ENCODE data around the gene GPR3. TPM values are rescaled to one million over a fixed set of nuclear protein-coding genes. Genes with fewer than 3 reads are reported as not detected.
"Not testable (repeated sequence)": the region's sequence is repeated elsewhere in the genome, so short reads cannot be mapped to it uniquely, and the experiment has no call there.

The GPR3 gene
- total RNA-seq, 2 experiments from 2014 or later = 0.44 to 0.49 TPM

- no peaks in the 10 kb centered on the region for H3K9me3 Mint-ChIP-seq (ENCODE audit: low read depth)
- DNase-seq = no peak
- H3K27me3 Mint-ChIP-seq = no peaks in the 10 kb centered on the region
- H3K4me1 Mint-ChIP-seq = peaks cover 4% of the 10 kb centered on the region
- no peak within 1 kb of the TSS for H3K4me3 Mint-ChIP-seq
- CTCF ChIA-PET = interaction anchor here (0.6 to 1.2 kb wide), 3 partner anchors 13 to 78 kb away, joined by 3 to 4 read pairs (median 4); no protein-coding TSS in a partner anchor
- no peaks in the 10 kb centered on the region for H3K36me3 Mint-ChIP-seq
- no peak for ATAC-seq
- no peak within 1 kb of the TSS for H3K27ac Mint-ChIP-seq
Measured at GRCh38 chr1:27374362-27375086, 17.9 kb upstream of the GPR3 start, which contains the start of gene FCN3. TSS of gene FCN3 (minus strand) at chr1:27374824. CDS start at chr1:27374818, 6 bp downstream.

- Mint-ChIP-seq H3K27ac (no peak overlapping the region), H3K36me3 (no peaks in the 10 kb centered on the region), H3K27me3 (peaks cover 4% of the 10 kb centered on the region), H3K4me3 (no peak overlapping the region), H3K4me1 (no peaks in the 10 kb centered on the region), H3K9me3 (ENCODE audit: low read depth) (no peaks in the 10 kb centered on the region)
- no peak for ATAC-seq
- CTCF ChIA-PET = interaction anchor here (0.8 to 1.7 kb wide), 3 partner anchors 12 to 20 kb away, joined by 3 to 4 read pairs (median 4); partner anchors contain the start of gene MAP3K6
- DNase-seq = no peak
Measured at GRCh38 chr1:27377760-27378495, 14.5 kb upstream of the GPR3 start.

- Mint-ChIP-seq H3K4me3 (no peak overlapping the region), H3K27me3 (peaks cover 4% of the 10 kb centered on the region), H3K27ac (no peak overlapping the region), H3K4me1 (no peaks in the 10 kb centered on the region), H3K9me3 (ENCODE audit: low read depth) (no peaks in the 10 kb centered on the region), H3K36me3 (no peaks in the 10 kb centered on the region)
- no peak for DNase-seq
- ATAC-seq = no peak
- CTCF ChIA-PET = interaction anchor here (0.5 to 1.1 kb wide), 2 partner anchors 83 to 369 kb away, joined by 3 to 4 read pairs; no protein-coding TSS in a partner anchor
Measured at GRCh38 chr1:27379564-27380122, 12.8 kb upstream of the GPR3 start.

- H3K9me3 Mint-ChIP-seq (ENCODE audit: low read depth) = no peaks in the 10 kb centered on the region
- ATAC-seq = no peak
- no peak overlapping the region for H3K4me3 Mint-ChIP-seq
Measured at GRCh38 chr1:27380224-27380623, 12.2 kb upstream of the GPR3 start.

GRCh38 chr1:27380766-27381733 is 11.4 kb upstream of the GPR3 start:
- no peak overlapping the region for H3K27ac Mint-ChIP-seq
- H3K9me3 Mint-ChIP-seq (ENCODE audit: low read depth) = no peaks in the 10 kb centered on the region
- peaks cover 4% of the 10 kb centered on the region for H3K27me3 Mint-ChIP-seq
- CTCF ChIA-PET = interaction anchor here (0.8 to 11.7 kb wide), 7 partner anchors 14 to 335 kb away, joined by 3 to 260 read pairs (median 4); partner anchors contain the start of gene MAP3K6
- H3K36me3 Mint-ChIP-seq = no peaks in the 10 kb centered on the region
- DNase-seq (no peak), ATAC-seq (no peak)
- no peaks in the 10 kb centered on the region for H3K4me1 Mint-ChIP-seq
- H3K4me3 Mint-ChIP-seq = no peak overlapping the region

More at GRCh38 chr1:27380224-27380623, 12.2 kb upstream of the GPR3 start:
- Mint-ChIP-seq H3K27me3 (peaks cover 4% of the 10 kb centered on the region), H3K4me1 (no peaks in the 10 kb centered on the region), H3K27ac (no peak overlapping the region), H3K36me3 (no peaks in the 10 kb centered on the region)
- CTCF ChIA-PET = interaction anchor here (0.8 to 1.1 kb wide), 2 partner anchors 23 to 84 kb away, joined by 3 read pairs; no protein-coding TSS in a partner anchor
- DNase-seq = no peak

GRCh38 chr1:27381969-27382762 is 10.3 kb upstream of the GPR3 start:
- Mint-ChIP-seq H3K4me1 (no peaks in the 10 kb centered on the region), H3K4me3 (no peak overlapping the region), H3K9me3 (ENCODE audit: low read depth) (no peaks in the 10 kb centered on the region), H3K27me3 (peaks cover 8% of the 10 kb centered on the region), H3K36me3 (no peaks in the 10 kb centered on the region), H3K27ac (no peak overlapping the region)
- DNase-seq (no peak), ATAC-seq (no peak)
- CTCF ChIA-PET = interaction anchor here (0.9 to 11.7 kb wide), 8 partner anchors 11 to 336 kb away, joined by 3 to 260 read pairs (median 4); partner anchors contain the start of gene MAP3K6

- H3K36me3 Mint-ChIP-seq = no peaks in the 10 kb centered on the region
- H3K27ac Mint-ChIP-seq = no peak within 1 kb of the TSS
- no peak within 1 kb of the TSS for H3K4me3 Mint-ChIP-seq
Measured at GRCh38 chr1:27383039-27383605, 9.3 kb upstream of the GPR3 start, which contains the start of gene CD164L2. TSS of gene CD164L2 (minus strand) at chr1:27383333. CDS start at chr1:27383239, 94 bp downstream.

GRCh38 chr1:27383661-27384060 is 8.8 kb upstream of the GPR3 start:
- H3K36me3 Mint-ChIP-seq = no peaks in the 10 kb centered on the region
- no peaks in the 10 kb centered on the region for H3K4me1 Mint-ChIP-seq
- H3K27me3 Mint-ChIP-seq = peaks cover 13% of the 10 kb centered on the region
- no peaks in the 10 kb centered on the region for H3K9me3 Mint-ChIP-seq (ENCODE audit: low read depth)
- no peak overlapping the region for H3K4me3 Mint-ChIP-seq
- H3K27ac Mint-ChIP-seq = no peak overlapping the region
- ATAC-seq (no peak), DNase-seq (no peak)
- CTCF ChIA-PET = interaction anchor here (0.9 to 11.7 kb wide), 5 partner anchors 12 to 86 kb away, joined by 3 to 260 read pairs (median 21); no protein-coding TSS in a partner anchor

More at GRCh38 chr1:27383039-27383605, 9.3 kb upstream of the GPR3 start, which contains the start of gene CD164L2:
- peak; percentile 68 for ATAC-seq
- Mint-ChIP-seq H3K9me3 (ENCODE audit: low read depth) (no peaks in the 10 kb centered on the region), H3K4me1 (no peaks in the 10 kb centered on the region), H3K27me3 (peaks cover 8% of the 10 kb centered on the region)
- no peak for DNase-seq
- CTCF ChIA-PET = interaction anchor here (0.9 to 11.7 kb wide), 6 partner anchors 10 to 85 kb away, joined by 3 to 260 read pairs (median 8); partner anchors contain the start of gene MAP3K6

- not testable (repeated sequence) for H3K27ac Mint-ChIP-seq; H3K4me1 Mint-ChIP-seq; DNase-seq; H3K36me3 Mint-ChIP-seq; ATAC-seq; H3K4me3 Mint-ChIP-seq; H3K9me3 Mint-ChIP-seq (ENCODE audit: low read depth)
- peaks cover 19% of the 10 kb centered on the region for H3K27me3 Mint-ChIP-seq
- CTCF ChIA-PET = interaction anchor here (0.8 to 11.7 kb wide), 9 partner anchors 10 to 87 kb away, joined by 3 to 260 read pairs (median 3); partner anchors contain the start of gene MAP3K6
Measured at GRCh38 chr1:27384797-27385196, 7.6 kb upstream of the GPR3 start.

- Mint-ChIP-seq H3K9me3 (ENCODE audit: low read depth) (no peaks in the 10 kb centered on the region), H3K27me3 (peaks cover 25% of the 10 kb centered on the region), H3K36me3 (no peaks in the 10 kb centered on the region), H3K27ac (no peak overlapping the region), H3K4me1 (peaks cover 8% of the 10 kb centered on the region), H3K4me3 (no peak overlapping the region)
- peak; percentile 83 for DNase-seq
- CTCF ChIA-PET = interaction anchor here (0.7 to 11.7 kb wide), 22 partner anchors 10 to 344 kb away, joined by 3 to 260 read pairs (median 4); partner anchors contain the start of genes FCN3, MAP3K6 and SYTL1
- ATAC-seq = no peak
Measured at GRCh38 chr1:27388337-27389005, 4.0 kb upstream of the GPR3 start.
